GM23248 (cell line): ENCODE results near the gene SMOC2.

Experiments
- EZH2 ChIP-seq: fragments of 200-600 bp; sonication (generic); IDR thresholded peaks from 2 replicates; pipeline ENCODE4 v1.6.1; 2018; ENCODE audit warnings: antibody characterized with exemption, mild to moderate bottlenecking; ENCODE audit not compliant: insufficient read depth, poor library complexity, severe bottlenecking
- EZH2phosphoT487 ChIP-seq: fragments of 200-600 bp; sonication (generic); IDR thresholded peaks from 2 replicates; pipeline ENCODE4 v1.6.1; 2018; ENCODE audit warnings: antibody characterized with exemption, moderate library complexity, mild to moderate bottlenecking, low read depth; ENCODE audit not compliant: insufficient read depth

- no peak for TF ChIP-seq EZH2
- TF ChIP-seq EZH2phosphoT487 = no peak
Measured at GRCh38 chr6:168619560-168620314, 178.8 kb downstream of the SMOC2 start.
